IPS-18a (cell line): ENCODE data around the gene BATF3.
"Not testable (repeated sequence)": the region's sequence is repeated elsewhere in the genome, so short reads cannot be mapped to it uniquely, and the experiment has no call there.

Experiments
- H3K27ac ChIP-seq: one replicate; pipeline ENCODE4 v1.5.1; 2013; ENCODE audit warnings: low read length
- H3K27me3 ChIP-seq: one replicate; pipeline ENCODE4 v1.6.1; 2013; ENCODE audit warnings: mild to moderate bottlenecking, low read length; ENCODE audit not compliant: control insufficient read depth, insufficient read depth
- H3K36me3 ChIP-seq: one replicate; pipeline ENCODE4 v1.6.1; 2013; ENCODE audit warnings: low read depth, low read length; ENCODE audit not compliant: control insufficient read depth
- H3K4me1 ChIP-seq: one replicate; pipeline ENCODE4 v1.6.1; 2013; ENCODE audit warnings: low read depth, low read length; ENCODE audit not compliant: control insufficient read depth
- H3K4me3 ChIP-seq: one replicate; pipeline ENCODE4 v1.5.1; 2013; ENCODE audit warnings: low read length
- H3K9ac ChIP-seq: one replicate; pipeline ENCODE4 v1.6.1; 2013; ENCODE audit warnings: mild to moderate bottlenecking, low read length, moderate library complexity
- H3K9me3 ChIP-seq: one replicate; pipeline ENCODE4 v1.6.1; 2013; ENCODE audit warnings: low read depth, low read length; ENCODE audit not compliant: control insufficient read depth

Gene BATF3, protein sequence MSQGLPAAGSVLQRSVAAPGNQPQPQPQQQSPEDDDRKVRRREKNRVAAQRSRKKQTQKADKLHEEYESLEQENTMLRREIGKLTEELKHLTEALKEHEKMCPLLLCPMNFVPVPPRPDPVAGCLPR

GRCh38 chr1:212699625-212700222 is at the start of gene BATF3:
TSS of gene BATF3 (minus strand) at chr1:212699840. CDS start at chr1:212699762, 78 bp downstream.
- Histone ChIP-seq H3K4me1 (no peaks in the 10 kb centered on the region), H3K4me3 (peak within 1 kb of the TSS; percentile 44), H3K9ac (no peak within 1 kb of the TSS), H3K36me3 (no peaks in the 10 kb centered on the region), H3K9me3 (no peaks in the 10 kb centered on the region), H3K27ac (no peak within 1 kb of the TSS), H3K27me3 (peaks cover 71% of the 10 kb centered on the region)

DNA sequence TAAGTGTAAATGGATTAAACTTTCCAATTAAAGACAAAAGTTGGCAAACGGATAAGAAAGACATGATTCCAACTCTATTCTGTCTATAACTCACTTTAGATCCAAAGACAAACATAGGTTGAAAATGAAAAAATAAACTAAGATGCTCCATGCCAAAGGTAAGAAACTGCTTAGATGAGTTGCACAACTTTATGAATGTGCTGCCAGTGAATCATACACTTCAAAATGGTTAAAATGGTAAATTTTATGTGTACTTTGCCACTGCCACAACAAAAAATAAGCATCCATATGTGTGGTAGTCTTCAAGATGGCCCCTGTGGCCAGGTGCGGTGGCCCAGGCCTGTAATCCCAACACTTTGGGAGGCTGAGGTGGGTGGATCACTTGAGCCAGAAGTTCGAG is 46.9 kb upstream of the BATF3 start:
- no peak overlapping the region for H3K4me3 ChIP-seq

DNA sequence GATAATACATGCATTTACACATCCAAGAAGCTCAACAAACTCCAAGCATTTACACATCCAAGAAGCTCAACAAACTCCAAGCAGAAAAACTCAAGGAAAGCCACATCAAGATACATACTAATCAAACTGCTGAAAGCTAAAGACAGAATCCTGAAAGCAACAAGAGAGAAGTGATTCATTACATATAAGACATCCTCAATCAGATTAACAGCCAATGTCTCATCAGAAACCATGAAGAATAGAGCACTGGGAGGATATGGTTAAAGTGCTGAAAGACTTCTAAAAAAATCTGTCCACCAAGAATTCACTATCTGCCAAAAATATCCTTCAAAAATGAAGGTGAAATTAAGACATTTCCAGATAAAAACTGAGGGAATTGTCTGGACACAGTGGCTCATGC is 45.7 kb upstream of the BATF3 start:
- Histone ChIP-seq H3K36me3 (no peaks in the 10 kb centered on the region), H3K9me3 (no peaks in the 10 kb centered on the region), H3K4me3 (no peak overlapping the region), H3K9ac (no peak overlapping the region), H3K27me3 (no peaks in the 10 kb centered on the region), H3K27ac (no peak overlapping the region), H3K4me1 (no peaks in the 10 kb centered on the region)

More for the DNA sequence above, 46.9 kb upstream of the BATF3 start:
- no peaks in the 10 kb centered on the region for H3K4me1 ChIP-seq
- H3K36me3 ChIP-seq = no peaks in the 10 kb centered on the region
- H3K9me3 ChIP-seq = no peaks in the 10 kb centered on the region
- H3K27ac ChIP-seq = no peak overlapping the region
- H3K9ac ChIP-seq = no peak overlapping the region
- H3K27me3 ChIP-seq = no peaks in the 10 kb centered on the region

GRCh38 chr1:212743901-212744475 is 44.3 kb upstream of the BATF3 start:
- Histone ChIP-seq H3K4me3 (no peak overlapping the region), H3K27ac (no peak overlapping the region), H3K27me3 (no peaks in the 10 kb centered on the region), H3K9ac (no peak overlapping the region), H3K36me3 (no peaks in the 10 kb centered on the region), H3K9me3 (no peaks in the 10 kb centered on the region), H3K4me1 (no peaks in the 10 kb centered on the region)

DNA sequence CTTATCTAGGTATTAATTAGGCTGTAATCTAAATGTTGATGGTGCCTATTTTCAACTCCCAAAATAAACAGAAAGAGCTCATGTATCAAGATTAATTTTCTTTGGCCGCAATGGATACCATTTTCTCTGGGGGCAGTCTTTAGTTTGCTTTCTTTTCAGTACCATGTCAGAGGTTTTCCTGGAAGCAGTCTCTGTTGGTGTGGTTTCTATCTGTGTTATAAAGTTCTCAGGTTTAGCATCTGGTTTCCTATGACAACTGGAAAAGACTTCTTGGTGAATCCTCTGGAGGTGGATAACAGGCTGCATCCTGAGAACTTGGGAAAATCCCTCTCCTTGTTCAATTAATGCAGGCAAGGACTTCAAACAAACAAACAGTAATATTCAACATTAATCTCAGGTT is 38.7 kb upstream of the BATF3 start:
- Histone ChIP-seq H3K9ac (no peak overlapping the region), H3K27ac (no peak overlapping the region), H3K4me3 (no peak overlapping the region), H3K4me1 (no peaks in the 10 kb centered on the region), H3K36me3 (peaks cover 3% of the 10 kb centered on the region), H3K9me3 (no peaks in the 10 kb centered on the region), H3K27me3 (no peaks in the 10 kb centered on the region)

DNA sequence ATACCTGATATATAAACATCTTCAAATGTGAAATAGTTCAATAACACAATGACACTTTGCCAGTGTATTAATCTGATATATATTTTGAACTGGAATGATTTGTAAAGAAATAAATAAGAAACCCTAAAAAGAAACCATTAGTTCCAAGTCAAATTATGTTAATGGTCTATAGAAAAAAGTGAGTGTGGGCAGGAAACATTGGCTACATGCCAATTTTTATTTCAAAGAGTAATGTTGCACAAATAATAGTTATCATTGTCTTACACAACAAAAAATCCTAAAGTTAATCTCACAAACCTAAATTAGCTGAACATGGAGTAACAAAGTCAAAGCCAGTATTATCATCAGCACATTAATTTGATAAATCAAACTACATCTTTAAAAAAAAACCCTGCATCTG is 37.9 kb upstream of the BATF3 start:
- Histone ChIP-seq H3K9ac (no peak overlapping the region), H3K9me3 (no peaks in the 10 kb centered on the region), H3K4me3 (no peak overlapping the region), H3K4me1 (no peaks in the 10 kb centered on the region), H3K27me3 (no peaks in the 10 kb centered on the region), H3K27ac (no peak overlapping the region), H3K36me3 (peaks cover 3% of the 10 kb centered on the region)

- no peaks in the 10 kb centered on the region for H3K9me3 ChIP-seq
- H3K4me3 ChIP-seq = no peak overlapping the region
- no peaks in the 10 kb centered on the region for H3K27me3 ChIP-seq
- H3K36me3 ChIP-seq = no peaks in the 10 kb centered on the region
- H3K9ac ChIP-seq = no peak overlapping the region
- no peaks in the 10 kb centered on the region for H3K4me1 ChIP-seq
- H3K27ac ChIP-seq = no peak overlapping the region
Measured at GRCh38 chr1:212733109-212733508, 33.5 kb upstream of the BATF3 start.

GRCh38 chr1:212731630-212732029 is 32.0 kb upstream of the BATF3 start:
- no peak overlapping the region for H3K27ac ChIP-seq
- H3K4me1 ChIP-seq = no peaks in the 10 kb centered on the region
- no peaks in the 10 kb centered on the region for H3K9me3 ChIP-seq
- H3K9ac ChIP-seq = no peak overlapping the region
- H3K4me3 ChIP-seq = no peak overlapping the region
- no peaks in the 10 kb centered on the region for H3K27me3 ChIP-seq
- no peaks in the 10 kb centered on the region for H3K36me3 ChIP-seq

GRCh38 chr1:212728606-212729005 is 29.0 kb upstream of the BATF3 start:
- no peak overlapping the region for H3K27ac ChIP-seq

GRCh38 chr1:212727386-212728181 is 27.9 kb upstream of the BATF3 start:
- Histone ChIP-seq H3K9me3 (no peaks in the 10 kb centered on the region), H3K27me3 (no peaks in the 10 kb centered on the region), H3K27ac (no peak overlapping the region), H3K4me1 (no peaks in the 10 kb centered on the region), H3K4me3 (no peak overlapping the region), H3K36me3 (no peaks in the 10 kb centered on the region), H3K9ac (no peak overlapping the region)

More at GRCh38 chr1:212728606-212729005, 29.0 kb upstream of the BATF3 start:
- H3K4me3 ChIP-seq = no peak overlapping the region
- H3K36me3 ChIP-seq = no peaks in the 10 kb centered on the region
- H3K9me3 ChIP-seq = no peaks in the 10 kb centered on the region
- H3K4me1 ChIP-seq = no peaks in the 10 kb centered on the region
- H3K27me3 ChIP-seq = no peaks in the 10 kb centered on the region
- H3K9ac ChIP-seq = no peak overlapping the region

GRCh38 chr1:212724679-212725078 is 25.0 kb upstream of the BATF3 start:
- H3K27ac ChIP-seq, H3K4me1 ChIP-seq, H3K4me3 ChIP-seq, H3K9me3 ChIP-seq, H3K36me3 ChIP-seq, H3K9ac ChIP-seq, H3K27me3 ChIP-seq: not testable (repeated sequence)
